GM18909 (cell line): ENCODE measurements around the gene ATF7IP2.
A peak's percentile ranks its signal among the peaks of the same experiment; 100 is the strongest.
"Not testable (repeated sequence)": the region's sequence is repeated elsewhere in the genome, so short reads cannot be mapped to it uniquely, and the experiment has no call there.

Experiments
- ATAC-seq: cut with Tn5 transposase; IDR thresholded peaks from one replicate; pipeline ENCODE4 v1.9.1; 2021; ENCODE audit warnings: mild to moderate bottlenecking; ENCODE audit not compliant: unreplicated experiment, poor library complexity

Gene ATF7IP2

DNA sequence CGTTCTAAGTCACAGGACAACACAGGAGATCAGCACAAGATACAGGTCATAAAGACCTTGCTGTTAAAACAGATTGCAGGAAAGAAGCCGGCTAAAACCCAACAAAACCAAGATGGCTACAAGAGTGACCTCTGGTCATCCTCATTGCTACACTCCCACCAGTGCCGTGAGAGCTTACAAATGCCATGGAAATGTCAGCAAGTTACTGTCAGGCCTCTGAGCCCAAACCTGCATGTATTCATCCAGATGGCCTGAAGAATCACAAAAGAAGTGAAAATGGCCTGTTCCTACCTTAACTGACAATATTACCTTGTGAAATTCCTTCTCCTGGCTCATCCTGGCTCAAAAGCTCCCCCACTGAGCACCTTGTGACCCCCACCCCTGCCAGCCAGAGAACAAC, 119.4 kb downstream of the ATF7IP2 start:
- ATAC-seq, result not testable (repeated sequence)

DNA sequence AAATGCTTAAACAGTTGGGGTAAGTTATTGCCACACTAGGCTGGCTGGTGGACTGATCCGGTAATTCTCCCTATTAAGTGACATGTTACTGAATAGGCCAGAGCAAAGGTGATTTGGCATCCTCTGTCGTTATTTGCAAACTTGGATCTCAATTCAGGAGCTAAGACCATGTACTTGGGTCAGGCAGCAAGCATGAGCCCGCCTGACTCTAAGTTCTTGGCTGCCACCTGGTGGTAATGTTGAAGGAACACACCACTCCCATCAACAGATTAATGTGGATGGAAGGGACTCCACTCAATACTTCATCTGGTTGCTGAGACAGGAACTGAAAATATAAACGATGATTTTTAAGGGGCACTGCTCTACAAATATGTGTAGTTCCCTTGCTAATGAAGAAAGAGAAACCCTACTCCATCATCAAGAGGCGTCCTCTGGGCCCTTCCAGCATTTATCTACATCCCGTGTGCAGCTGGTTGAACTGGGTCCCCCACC, 123.7 kb downstream of the ATF7IP2 start:
- peak; percentile 92 for ATAC-seq

DNA sequence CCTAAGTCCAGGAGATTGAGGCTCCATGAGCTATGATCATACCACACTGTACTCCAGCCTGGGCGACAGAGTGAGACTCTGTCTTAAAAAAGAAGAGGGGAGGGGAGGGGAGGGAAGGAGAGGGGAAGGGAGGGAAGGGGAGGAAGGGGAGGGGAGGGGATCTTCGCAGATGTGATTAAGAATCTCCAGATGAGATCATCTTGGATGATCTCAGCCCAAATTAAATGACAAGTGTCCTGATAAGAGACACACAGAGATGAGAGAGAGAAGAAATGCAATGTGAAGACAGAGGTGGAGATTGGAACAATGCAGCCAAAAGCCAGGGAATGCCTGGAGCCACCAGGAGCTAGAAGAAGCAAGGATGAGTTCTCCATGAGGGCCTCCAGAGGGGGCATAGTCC, 124.4 kb downstream of the ATF7IP2 start:
- no peak for ATAC-seq

DNA sequence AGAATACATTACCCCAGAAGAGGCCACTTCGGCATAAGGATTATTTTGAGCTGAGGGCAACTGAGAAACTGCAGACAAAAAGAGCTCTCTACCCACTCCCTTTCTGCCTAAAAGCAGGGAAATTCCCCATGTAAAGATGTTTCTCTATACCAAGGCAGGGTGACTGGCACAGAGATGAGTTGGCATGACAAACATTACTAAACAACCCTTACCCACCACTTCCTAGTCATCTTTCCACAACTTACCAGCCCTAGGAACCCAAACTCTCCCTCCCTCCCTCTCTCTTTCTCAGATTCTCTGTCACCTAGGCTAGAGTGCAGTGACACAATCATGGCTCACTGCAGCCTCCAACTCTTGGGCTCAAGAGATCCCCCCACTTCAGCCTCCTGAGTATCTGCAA, 126.0 kb downstream of the ATF7IP2 start:
- ATAC-seq, result no peak

DNA sequence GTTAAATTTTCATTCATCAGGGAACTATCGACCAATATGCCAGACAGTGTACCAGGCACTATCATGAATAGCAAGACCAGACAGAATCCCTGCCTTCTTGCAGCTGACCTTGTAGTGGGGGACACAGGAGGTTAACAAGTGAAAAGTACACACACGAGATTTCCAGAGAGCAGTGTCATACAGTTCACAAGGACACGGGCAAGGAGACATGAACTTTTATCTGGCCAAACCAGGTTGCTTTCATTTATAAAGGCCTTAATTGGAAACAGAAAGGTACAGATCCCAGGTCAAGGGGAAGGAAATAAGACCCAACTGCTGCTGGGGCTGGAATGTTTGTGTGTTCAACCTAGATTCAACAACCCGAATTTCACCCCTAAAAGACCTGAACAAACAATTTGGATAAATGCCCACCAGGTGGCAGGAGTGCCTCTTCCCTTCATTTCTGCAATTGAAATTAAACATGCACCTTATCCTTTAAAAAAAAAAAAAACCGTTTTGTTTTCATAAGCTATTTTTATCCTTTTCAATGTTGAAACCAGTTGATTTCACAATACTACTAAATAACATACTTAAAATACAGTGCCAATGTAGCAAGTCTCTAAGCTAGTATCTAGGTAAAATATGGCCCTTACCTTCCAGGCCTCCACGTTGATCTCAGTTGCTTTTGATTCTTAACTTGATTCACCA, 128.7 kb downstream of the ATF7IP2 start:
- no peak for ATAC-seq

DNA sequence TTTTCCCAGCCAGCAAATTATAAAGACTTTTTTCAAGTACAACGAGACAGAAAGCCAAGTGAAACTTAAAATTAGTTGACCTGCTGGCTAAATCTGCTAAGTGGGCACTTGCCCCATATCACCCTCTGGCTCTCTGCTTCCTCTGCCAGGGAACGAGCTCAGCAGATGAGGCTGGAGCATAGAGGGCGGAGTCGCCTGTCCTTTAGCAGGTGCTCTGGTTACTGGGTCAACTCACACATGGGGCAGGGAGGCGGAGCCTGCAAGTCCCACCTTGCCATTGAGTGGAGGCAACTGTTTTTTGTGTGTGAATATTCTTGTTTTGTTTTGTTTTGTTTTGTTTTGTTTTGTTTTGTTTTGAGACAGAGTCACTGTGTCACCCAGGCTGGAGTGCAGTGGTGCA, 132.0 kb downstream of the ATF7IP2 start:
- no peak for ATAC-seq

DNA sequence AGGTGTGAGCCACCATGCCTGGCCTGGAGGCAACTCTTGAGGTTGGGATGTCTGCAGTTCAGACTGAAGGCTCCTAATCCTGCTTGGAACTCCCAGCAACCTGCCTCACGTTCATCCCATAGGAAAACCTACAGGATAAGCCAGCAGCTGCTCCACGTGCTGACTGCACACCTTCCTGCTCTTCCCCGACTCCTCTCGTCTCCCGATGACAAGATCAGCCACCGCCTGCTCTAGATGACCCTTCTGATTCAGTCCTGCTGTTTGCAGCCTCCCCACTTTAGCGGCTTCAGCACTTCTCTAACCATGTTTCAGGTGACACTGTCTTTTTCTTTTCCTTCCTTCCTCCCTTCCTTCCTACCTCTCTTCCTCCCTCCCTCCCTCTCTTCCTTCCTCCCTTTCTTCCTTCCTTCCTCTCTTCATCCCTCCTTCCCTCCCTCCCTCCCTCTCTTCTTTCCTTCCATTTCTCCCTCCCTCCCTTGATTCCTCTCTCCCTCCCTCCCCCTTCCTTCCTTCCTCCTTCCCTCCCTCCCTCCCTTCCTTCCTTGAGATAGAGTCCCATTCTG, 132.7 kb downstream of the ATF7IP2 start:
- no peak for ATAC-seq

DNA sequence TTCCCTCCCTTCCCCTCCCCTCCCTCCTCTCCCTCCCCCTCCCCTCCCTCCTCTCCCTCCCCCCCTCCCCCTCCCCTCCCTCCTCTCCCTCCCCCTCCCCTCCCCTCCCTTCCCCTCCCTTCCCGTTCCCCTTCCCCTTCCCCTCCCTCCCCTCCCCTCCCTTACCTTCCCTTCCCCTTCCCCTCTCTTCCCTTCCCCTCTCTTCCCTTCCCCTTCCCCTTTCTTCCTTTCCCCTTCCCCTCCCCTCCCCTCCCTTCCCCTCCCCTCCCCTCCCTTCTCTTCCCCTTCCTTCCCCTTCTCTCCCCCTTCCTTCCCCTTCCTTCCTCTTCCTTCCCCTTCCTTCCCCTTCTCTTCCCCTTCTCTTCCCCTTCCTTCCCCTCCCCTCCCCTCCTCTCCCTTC, 133.4 kb downstream of the ATF7IP2 start:
- no peak for ATAC-seq

DNA sequence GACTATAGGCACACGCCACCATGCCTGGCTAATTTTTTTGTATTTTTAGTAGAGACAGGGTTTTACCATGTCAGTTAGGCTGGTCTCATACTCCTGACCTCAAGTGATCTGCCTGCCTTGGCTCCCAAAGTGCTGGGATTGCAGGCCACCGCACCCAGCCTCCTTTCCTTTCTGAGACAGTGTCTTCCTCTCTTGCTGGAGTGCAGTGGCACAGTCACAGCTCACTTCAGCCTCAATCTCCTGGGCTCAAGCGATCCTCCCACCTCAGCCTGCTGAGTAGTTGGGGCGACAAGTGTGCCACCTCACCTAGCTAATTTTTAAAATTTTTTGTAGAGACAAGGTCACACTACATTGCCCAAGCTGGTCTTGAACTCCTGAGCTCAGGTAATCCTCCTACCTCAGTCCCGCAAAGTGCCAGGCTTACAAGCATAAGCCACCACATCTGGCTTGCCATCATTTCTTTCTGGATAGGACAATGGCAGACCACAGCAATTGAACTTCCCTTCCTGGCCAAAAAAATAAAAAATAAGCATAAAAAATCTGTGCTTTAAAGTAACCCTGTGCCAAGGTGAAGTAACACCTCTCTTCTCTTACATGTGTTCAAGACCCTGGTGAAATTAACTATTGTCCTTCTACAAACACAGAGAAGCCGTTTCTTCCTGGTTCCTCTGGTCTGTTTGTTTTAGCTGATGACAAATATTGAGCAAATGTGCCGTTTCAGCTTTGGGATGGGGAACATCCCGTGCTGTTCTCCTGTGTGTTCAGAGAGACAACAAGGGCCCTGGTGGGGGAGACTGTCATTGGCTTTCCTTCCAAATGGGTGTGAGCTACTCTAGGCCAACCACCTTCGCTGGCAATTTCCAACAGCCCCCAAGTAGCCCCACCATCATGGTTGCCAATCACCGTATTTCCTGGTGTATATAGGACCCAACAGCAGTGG, 134.3 kb downstream of the ATF7IP2 start:
- ATAC-seq, result no peak

DNA sequence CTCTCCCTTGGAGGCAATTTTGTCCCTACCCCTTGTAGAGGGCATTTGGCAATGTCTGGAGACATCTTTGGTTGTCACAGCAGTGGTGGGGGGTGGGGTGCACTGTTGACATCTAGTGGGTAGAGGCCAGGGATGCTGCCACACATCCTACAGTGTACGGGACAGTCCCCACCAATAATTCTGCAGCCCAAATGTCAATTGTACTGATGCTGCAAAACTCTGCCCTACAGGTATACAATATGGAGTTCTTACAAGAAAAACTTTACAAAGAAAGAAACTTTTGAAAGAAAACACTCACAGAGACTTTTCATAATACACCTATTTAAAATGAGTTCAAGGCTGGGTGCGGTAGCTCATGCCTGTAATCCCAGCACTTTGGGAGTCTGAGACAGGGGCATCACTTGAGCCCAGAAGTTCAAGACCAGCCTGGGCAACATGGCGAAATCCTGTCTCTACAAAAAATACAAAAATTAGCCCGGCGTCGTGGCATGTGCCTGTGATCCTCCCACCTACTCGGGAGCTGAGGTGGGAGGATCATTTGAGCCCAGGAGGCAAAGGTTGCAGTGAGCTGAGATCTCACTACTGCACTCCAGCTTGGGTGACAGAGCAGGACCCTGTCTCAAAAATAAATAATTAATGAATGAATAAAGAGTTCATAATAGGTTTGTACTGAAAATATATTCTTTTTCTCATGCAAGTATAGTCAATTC, 135.2 kb downstream of the ATF7IP2 start:
- no peak for ATAC-seq

DNA sequence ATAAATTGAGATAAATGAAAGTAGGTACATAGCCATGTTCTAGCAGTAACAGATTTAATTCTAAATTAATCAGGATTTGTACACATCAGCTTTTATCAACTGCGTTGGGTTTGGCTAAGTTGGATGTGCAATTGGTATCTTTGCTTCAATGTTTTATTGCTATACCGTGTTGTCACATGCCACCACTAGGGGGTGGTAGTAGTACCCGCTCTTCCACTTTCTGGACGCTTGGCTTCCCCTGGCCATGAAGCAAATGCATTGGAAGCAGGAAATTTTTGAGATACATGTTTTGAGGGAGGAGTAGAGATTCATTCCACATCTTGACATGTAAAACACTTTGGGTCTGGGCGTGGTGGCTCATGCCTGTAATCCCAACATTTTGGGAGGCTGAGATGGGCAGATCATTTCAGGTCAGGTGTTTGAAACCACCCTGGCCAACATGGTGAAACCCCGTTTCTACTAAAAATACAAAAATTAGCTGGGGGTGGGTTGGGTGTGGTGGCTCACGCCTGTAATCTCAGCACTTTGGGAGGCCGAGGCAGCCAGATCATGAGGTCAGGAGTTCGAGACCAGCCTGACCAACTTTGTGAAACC, 135.9 kb downstream of the ATF7IP2 start:
- ATAC-seq, result no peak

DNA sequence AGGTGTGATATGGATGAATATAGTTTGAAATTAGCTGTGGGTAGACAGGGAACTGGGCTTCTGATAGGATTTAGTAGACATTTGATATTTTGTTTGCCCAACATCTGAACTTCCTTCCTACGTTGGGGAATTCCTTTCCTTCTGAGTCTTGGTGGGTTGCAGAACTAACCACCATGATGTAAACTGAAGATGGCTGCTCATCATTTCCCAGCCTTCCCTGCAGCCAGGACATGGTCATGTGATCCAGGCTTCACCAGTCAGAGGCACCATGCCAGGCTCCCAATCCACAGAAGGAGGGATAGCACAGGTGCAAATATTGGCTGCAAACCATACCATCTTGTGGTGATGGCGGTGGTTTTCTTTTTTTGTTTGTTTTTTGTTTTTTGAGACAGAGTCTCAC, 137.1 kb downstream of the ATF7IP2 start:
- ATAC-seq, result no peak

DNA sequence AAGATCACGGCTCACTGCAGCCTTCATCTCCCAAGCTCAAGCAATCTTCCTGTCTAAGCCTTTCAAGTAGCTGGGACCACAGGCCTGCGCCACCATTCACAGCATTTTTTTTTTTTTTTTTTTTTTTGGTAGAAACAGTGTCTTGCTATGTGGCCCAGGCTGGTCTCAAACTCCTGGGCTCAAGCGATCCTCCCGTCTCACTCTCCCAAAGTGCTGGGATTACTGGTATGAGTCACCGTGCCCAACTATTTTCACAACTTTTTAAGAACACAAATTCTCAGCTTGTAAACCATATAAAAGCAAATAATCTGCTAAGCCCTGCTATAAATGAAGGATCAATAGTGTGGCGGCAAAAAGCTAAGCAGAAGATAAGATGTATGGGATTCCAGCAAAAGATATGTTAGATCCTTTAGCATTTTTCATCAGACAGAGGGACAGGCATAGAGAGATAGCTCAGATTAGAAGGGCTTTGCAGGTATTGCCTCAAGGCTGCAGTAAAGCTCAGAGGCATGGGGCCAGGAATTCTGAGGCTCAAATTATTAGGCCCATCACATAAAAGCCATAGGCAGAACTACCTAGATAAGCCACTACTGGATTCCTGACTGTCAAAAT, 139.5 kb downstream of the ATF7IP2 start:
- no peak for ATAC-seq

DNA sequence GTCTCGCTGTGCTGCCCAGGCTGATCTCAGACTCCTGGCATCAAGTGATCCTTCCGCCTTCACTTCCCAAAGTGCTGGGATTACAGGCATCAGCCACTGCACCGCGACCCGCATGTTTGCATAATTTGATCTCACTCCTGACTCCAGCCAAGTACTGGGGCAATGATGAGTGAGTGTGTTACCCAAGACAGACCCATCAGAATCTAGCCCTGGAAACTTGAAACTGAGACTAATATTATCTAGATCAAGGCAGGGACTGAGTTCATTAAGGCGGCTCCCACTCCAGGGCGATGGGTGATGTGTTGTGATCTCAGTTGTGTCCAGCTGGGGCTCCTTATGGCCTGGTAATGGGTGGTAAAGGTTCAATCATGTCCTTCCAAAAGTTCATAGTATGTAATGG, 141.1 kb downstream of the ATF7IP2 start:
- no peak for ATAC-seq

DNA sequence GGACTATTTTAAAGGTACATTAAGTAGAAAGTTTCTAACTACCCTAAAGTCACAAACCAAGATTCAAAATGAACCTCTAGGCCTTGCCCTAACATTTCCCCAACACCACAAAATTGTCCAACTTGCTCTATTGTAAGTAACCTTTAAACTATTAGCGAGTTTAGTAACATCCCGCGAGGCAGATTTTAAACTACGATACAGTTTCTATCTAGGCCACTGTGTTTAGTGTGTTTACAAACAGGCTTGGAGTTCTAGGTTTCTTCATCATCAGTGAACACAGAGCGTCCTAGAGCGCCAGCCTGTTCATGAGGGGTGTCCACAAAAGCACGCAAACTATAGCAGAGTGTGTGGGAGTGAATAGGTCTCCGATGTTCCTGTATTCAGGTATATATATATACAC, 142.8 kb downstream of the ATF7IP2 start:
- ATAC-seq, result no peak

DNA sequence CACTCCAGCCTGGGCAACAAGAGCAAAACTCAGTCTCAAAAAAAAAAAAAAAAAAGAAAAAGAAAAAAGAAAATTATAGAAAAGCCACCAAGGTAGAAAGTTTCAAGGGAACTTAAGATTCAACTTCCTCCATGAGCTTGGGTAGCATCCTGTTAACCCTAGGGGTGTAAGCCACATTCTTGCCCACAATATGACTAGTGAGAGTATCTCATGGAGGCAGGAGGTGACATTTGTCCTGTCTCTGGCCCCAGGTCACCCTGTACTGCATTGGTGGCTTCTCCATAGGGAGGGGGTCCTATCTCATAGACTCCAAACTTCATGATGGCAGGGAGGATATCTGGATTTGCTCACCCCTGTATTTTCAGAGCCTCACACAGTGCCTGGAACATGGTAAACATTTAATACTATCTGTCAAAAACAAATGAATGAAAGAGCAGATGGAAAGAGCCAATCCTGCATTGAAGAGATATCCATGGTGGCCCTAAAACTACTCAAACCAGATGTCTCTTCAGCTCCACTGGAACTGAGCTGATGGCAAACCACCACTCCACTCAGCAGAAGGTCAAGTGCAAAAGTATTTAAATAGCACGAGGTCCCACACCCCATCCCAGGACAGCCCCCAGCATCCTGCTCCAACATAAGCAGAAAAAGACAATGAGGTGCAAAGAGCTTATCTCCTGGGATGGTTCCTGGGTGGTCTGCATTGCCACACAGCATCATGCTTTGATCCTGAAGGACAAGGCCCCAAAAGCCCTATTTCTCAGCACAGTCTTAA, 144.2 kb downstream of the ATF7IP2 start:
- no peak for ATAC-seq

DNA sequence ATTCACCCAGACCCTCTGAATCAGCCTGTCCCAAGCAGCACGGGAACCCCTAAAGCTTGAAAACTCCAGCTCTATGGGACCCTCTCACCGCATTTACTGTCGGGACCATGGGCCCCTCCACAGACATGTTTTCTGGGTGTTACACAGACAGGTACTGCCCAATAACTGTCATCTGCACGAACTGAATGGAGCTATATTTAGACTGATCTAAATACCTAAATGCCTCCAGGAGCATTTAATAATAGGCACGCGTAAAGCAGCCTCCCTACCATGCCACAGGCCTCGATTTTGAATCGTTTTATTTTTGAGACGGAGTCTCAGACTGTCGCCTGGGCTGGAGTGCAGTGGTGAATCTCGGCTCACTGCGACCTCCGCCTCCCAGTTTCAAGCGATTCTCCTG, 144.8 kb downstream of the ATF7IP2 start:
- ATAC-seq, result no peak

DNA sequence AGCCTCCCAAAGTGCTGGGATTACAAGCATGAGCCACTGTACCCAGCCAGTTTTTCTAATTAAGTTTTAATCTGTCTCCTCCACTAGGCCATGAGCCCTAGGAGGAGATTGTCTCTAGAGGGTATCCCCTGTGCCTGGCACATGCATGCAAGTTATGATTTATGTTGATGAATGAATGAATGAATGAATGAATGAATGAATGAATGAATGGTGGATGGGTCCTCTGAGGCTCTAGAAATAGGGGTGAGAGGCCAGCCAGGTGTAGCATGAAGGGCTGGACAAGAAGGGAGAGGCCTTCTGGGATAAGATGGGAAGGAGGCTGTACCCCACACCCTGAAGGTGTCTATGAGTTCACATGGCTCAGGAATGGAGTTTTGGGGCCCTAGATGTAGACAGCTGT, 145.7 kb downstream of the ATF7IP2 start:
- ATAC-seq, result no peak
